GM12878 (cell line): ENCODE measurements around the gene CYBB. TPM values are rescaled to one million over a fixed set of nuclear protein-coding genes. Genes with fewer than 3 reads are reported as not detected.

Source experiments
- ASH2L ChIP-seq: fragments of 300-600, 200-600 bp; sonication (generic); IDR thresholded peaks from 2 replicates; pipeline ENCODE4 v1.6.1; 2017; ENCODE audit warnings: low read depth, mild to moderate bottlenecking, borderline replicate concordance
- CBX5 ChIP-seq: sonication (generic); IDR thresholded peaks from 2 replicates; pipeline ENCODE4 v1.6.1; 2016; ENCODE audit warnings: low read depth, moderate library complexity, mild to moderate bottlenecking, inconsistent platforms
- CHD2 ChIP-seq: IDR thresholded peaks from 2 replicates; pipeline ENCODE4 v1.6.1; 2011; ENCODE audit warnings: low read depth, low read length, improper control_type of control experiment, borderline replicate concordance
- CHD4 ChIP-seq: fragments of 200-600 bp; sonication (generic); IDR thresholded peaks from 2 replicates; pipeline ENCODE4 v1.6.1; 2016; ENCODE audit warnings: mild to moderate bottlenecking
- CREB1 ChIP-seq: IDR thresholded peaks from 2 replicates; pipeline ENCODE4 v1.6.1; 2012; ENCODE audit warnings: low read depth, mild to moderate bottlenecking, inconsistent platforms
- CREM ChIP-seq: IDR thresholded peaks from 2 replicates; pipeline ENCODE4 v1.6.1; 2014; ENCODE audit warnings: antibody characterized with exemption, low read depth
- ESRRA ChIP-seq: IDR thresholded peaks from 2 replicates; pipeline ENCODE4 v1.6.1; 2012; ENCODE audit warnings: mild to moderate bottlenecking, low read length, improper control_type of control experiment
- HCFC1 ChIP-seq: fragments of 150-350 bp; IDR thresholded peaks from 2 replicates; pipeline ENCODE4 v1.6.1; 2014; ENCODE audit warnings: low read length
- MTA3 ChIP-seq: IDR thresholded peaks from 2 replicates; pipeline ENCODE4 v1.6.1; 2012; ENCODE audit warnings: low read length, inconsistent platforms, borderline replicate concordance
- MYB ChIP-seq: fragments of 150-350 bp; IDR thresholded peaks from 2 replicates; pipeline ENCODE4 v1.6.1; 2014; ENCODE audit warnings: mild to moderate bottlenecking, low read depth, low read length, borderline replicate concordance
- NBN ChIP-seq: fragments of 450-650 bp; IDR thresholded peaks from 2 replicates; pipeline ENCODE4 v1.6.1; 2016
- NRF1 ChIP-seq: conservative IDR thresholded peaks from 2 replicates; pipeline ENCODE4 v1.6.1; 2011; ENCODE audit warnings: mild to moderate bottlenecking, low read depth, low read length, improper control_type of control experiment
- POLR2A ChIP-seq: IDR thresholded peaks from 2 replicates; pipeline ENCODE4 v1.6.1; 2011; ENCODE audit warnings: low read depth, mild to moderate bottlenecking, low read length
- POLR2AphosphoS5 ChIP-seq: IDR thresholded peaks from 2 replicates; pipeline ENCODE4 v1.6.1; 2011; ENCODE audit warnings: mild to moderate bottlenecking, low read length, inconsistent platforms
- POU2F2 ChIP-seq: IDR thresholded peaks from 3 replicates; pipeline ENCODE4 v1.6.1; 2011; ENCODE audit warnings: low read depth, mild to moderate bottlenecking, low read length, borderline replicate concordance
- RAD51 ChIP-seq: fragments of 450-650 bp; IDR thresholded peaks from 2 replicates; pipeline ENCODE4 v1.6.1; 2016; ENCODE audit warnings: moderate library complexity, mild to moderate bottlenecking, inconsistent platforms
- RBBP5 ChIP-seq: fragments of 200-600 bp; sonication (generic); conservative IDR thresholded peaks from 2 replicates; pipeline ENCODE4 v1.6.1; 2016
- RELA ChIP-seq: fragments of 450-650 bp; IDR thresholded peaks from 2 replicates; pipeline ENCODE4 v1.8.0; 2014; ENCODE audit warnings: borderline replicate concordance; ENCODE audit not compliant: partially characterized antibody
- RUNX3 ChIP-seq: IDR thresholded peaks from 2 replicates; pipeline ENCODE4 v1.6.1; 2012; ENCODE audit warnings: low read length, inconsistent platforms
- SMAD1 ChIP-seq: fragments of 450-650 bp; IDR thresholded peaks from 2 replicates; pipeline ENCODE4 v1.6.1; 2018; ENCODE audit warnings: mild to moderate bottlenecking, low read depth; ENCODE audit not compliant: partially characterized antibody
- TBL1XR1 ChIP-seq: IDR thresholded peaks from 2 replicates; pipeline ENCODE4 v1.6.1; 2012; ENCODE audit warnings: low read depth, low read length, improper control_type of control experiment
- TCF12 ChIP-seq: IDR thresholded peaks from 2 replicates; pipeline ENCODE4 v1.6.1; 2011; ENCODE audit warnings: low read depth, mild to moderate bottlenecking, low read length
- WRNIP1 ChIP-seq: IDR thresholded peaks from 2 replicates; pipeline ENCODE4 v1.6.1; 2011; ENCODE audit warnings: low read depth, low read length, improper control_type of control experiment, borderline replicate concordance
- YBX1 ChIP-seq: fragments of 450-650 bp; IDR thresholded peaks from 2 replicates; pipeline ENCODE4 v1.6.1; 2016; ENCODE audit warnings: antibody characterized with exemption
- YY1 ChIP-seq: IDR thresholded peaks from 2 replicates; pipeline ENCODE4 v1.6.1; 2011; ENCODE audit warnings: low read depth, mild to moderate bottlenecking, low read length
- ZNF687 ChIP-seq: fragments of 450-650 bp; IDR thresholded peaks from 2 replicates; pipeline ENCODE4 v1.6.1; 2017; ENCODE audit warnings: mild to moderate bottlenecking, moderate library complexity
- ZSCAN29 ChIP-seq: fragments of 450-650 bp; IDR thresholded peaks from 2 replicates; pipeline ENCODE4 v1.6.1; 2017; ENCODE audit warnings: mild to moderate bottlenecking, moderate library complexity
- polyA plus RNA-seq, 11 experiments: library from polyadenylated mRNA; depleted of rRNA in 4 of 11; unstranded in 6 of 11; stranded (reverse) in 5 of 11; fragments of >200 nt; fragmentation: Nextera tagmentation in 4 of 11; fragmentation: Illumina TruSeq in 1 of 11; extraction: Ambion mirVana in 4 of 11; extraction: Trizol in 1 of 11; gene quantifications; 1 replicate in 1 of 11; 2 replicates in 10 of 11; pipeline versions ENCODE4 v1.2.1 to v1.2.3, GENCODE V29; 2011 to 2016; ENCODE audit warnings: inconsistent platforms in 2 of 11, missing spikeins in 2 of 11, low read depth in 1 of 11
- total RNA-seq, 4 experiments: library from RNA; depleted of rRNA in 3 of 4; stranded (reverse); fragments of >200 nt in 3 of 4; fragmentation: Illumina TruSeq in 1 of 4; extraction: Trizol in 1 of 4; gene quantifications; 2 replicates each; pipeline versions ENCODE4 v1.2.1 to v1.2.3, GENCODE V29; 2013 to 2021
- TF ChIP-seq, protein P1 (sequence below): IDR thresholded peaks from 2 replicates; pipeline ENCODE4 v1.6.1; 2011; ENCODE audit warnings: low read depth, low read length, improper control_type of control experiment, borderline replicate concordance
- TF ChIP-seq, protein P2 (sequence below): fragments of 450-650 bp; IDR thresholded peaks from 2 replicates; pipeline ENCODE4 v1.6.1; 2016; ENCODE audit warnings: mild to moderate bottlenecking

Gene CYBB
- total and polyA plus RNA-seq, 10 of the 15 experiments (the other 5 are each of a cell fraction or from before 2014, with no cell fraction given), result 6.2 to 73.9 (median 24.8) TPM

GRCh38 chrX:37746218-37746941, 33.5 kb upstream of the CYBB start (continued):
- TF ChIP-seq, protein P1, sequence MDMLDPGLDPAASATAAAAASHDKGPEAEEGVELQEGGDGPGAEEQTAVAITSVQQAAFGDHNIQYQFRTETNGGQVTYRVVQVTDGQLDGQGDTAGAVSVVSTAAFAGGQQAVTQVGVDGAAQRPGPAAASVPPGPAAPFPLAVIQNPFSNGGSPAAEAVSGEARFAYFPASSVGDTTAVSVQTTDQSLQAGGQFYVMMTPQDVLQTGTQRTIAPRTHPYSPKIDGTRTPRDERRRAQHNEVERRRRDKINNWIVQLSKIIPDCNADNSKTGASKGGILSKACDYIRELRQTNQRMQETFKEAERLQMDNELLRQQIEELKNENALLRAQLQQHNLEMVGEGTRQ, result no peak
- TF ChIP-seq MTA3 (0 out of 2 replicates have a peak, but pooled peaks have one; percentile 59), HCFC1 (no peak), NBN (peak; percentile 63; the same call in 1 of the 2 replicates), ASH2L (no peak), TBL1XR1 (0 out of 2 replicates have a peak, but pooled peaks have one; percentile 8), RUNX3 (peak; percentile 81), WRNIP1 (no peak), CREB1 (no peak), RAD51 (peak; percentile 56), CHD2 (no peak), CHD4 (no peak), POLR2AphosphoS5 (no peak), ESRRA (no peak), NRF1 (no peak), RELA (no peak), CREM (peak; percentile 14; the same call in 1 of the 2 replicates), POU2F2 (peak; percentile 11; the same call in 1 of the 3 replicates), SMAD1 (no peak), TCF12 (peak; percentile 63; the same call in 1 of the 2 replicates), ZSCAN29 (no peak), MYB (no peak), POLR2A (no peak), YY1 (no peak), CBX5 (0 out of 2 replicates have a peak, but pooled peaks have one; percentile 80), YBX1 (no peak), ZNF687 (no peak; the same call in 1 of the 2 replicates), RBBP5 (no peak)
- TF ChIP-seq, protein P2, sequence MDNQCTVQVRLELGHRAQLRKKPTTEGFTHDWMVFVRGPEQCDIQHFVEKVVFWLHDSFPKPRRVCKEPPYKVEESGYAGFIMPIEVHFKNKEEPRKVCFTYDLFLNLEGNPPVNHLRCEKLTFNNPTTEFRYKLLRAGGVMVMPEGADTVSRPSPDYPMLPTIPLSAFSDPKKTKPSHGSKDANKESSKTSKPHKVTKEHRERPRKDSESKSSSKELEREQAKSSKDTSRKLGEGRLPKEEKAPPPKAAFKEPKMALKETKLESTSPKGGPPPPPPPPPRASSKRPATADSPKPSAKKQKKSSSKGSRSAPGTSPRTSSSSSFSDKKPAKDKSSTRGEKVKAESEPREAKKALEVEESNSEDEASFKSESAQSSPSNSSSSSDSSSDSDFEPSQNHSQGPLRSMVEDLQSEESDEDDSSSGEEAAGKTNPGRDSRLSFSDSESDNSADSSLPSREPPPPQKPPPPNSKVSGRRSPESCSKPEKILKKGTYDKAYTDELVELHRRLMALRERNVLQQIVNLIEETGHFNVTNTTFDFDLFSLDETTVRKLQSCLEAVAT, result 0 out of 2 replicates have a peak, but pooled peaks have one; percentile 23
